BE2C (cell line): ENCODE measurements around the gene ERC1.
"Not testable (repeated sequence)": the region's sequence is repeated elsewhere in the genome, so short reads cannot be mapped to it uniquely, and the experiment has no call there.

ENCODE experiments used
- DNase-seq: peaks from one replicate; pipeline ENCODE4 v3.0.0-alpha.2; 2020
- H3K27me3 ChIP-seq: fragments of 250-450 bp; sonication (Bioruptor Pico); 2 replicates; pipeline ENCODE4 v1.5.1; 2020; ENCODE audit warnings: mild to moderate bottlenecking
- H3K36me3 ChIP-seq: fragments of 250-450 bp; sonication (Bioruptor Pico); 2 replicates; pipeline ENCODE4 v1.5.1; 2020; ENCODE audit warnings: mild to moderate bottlenecking
- H3K4me1 ChIP-seq: fragments of 250-450 bp; sonication (Bioruptor Pico); 2 replicates; pipeline ENCODE4 v1.5.1; 2020
- H3K4me3 ChIP-seq: 2 replicates; pipeline ENCODE4 v1.5.1; 2011; ENCODE audit warnings: low read depth, low read length
- H3K9me3 ChIP-seq: fragments of 250-450 bp; sonication (Bioruptor Pico); 2 replicates; pipeline ENCODE4 v1.5.1; 2020
- CTCF ChIP-seq: IDR thresholded peaks from 2 replicates; pipeline ENCODE4 v1.5.1; 2012; ENCODE audit warnings: mild to moderate bottlenecking, low read depth, low read length

Gene ERC1

GRCh38 chr12:1131811-1132224, 140.8 kb downstream of the ERC1 start:
- TF ChIP-seq CTCF: no peak
- H3K9me3 ChIP-seq: no peaks in the 10 kb centered on the region
- no peak for DNase-seq
- H3K36me3 ChIP-seq: no peaks in the 10 kb centered on the region
- H3K4me3 ChIP-seq: no peak overlapping the region
- no peaks in the 10 kb centered on the region for H3K4me1 ChIP-seq
- H3K27me3 ChIP-seq: no peaks in the 10 kb centered on the region

- Histone ChIP-seq H3K4me1 (no peaks in the 10 kb centered on the region), H3K36me3 (no peaks in the 10 kb centered on the region), H3K27me3 (no peaks in the 10 kb centered on the region), H3K9me3 (no peaks in the 10 kb centered on the region), H3K4me3 (no peak overlapping the region)
- no peak for TF ChIP-seq CTCF
- no peak for DNase-seq
Observed at GRCh38 chr12:1132311-1132710, 141.3 kb downstream of the ERC1 start.

- H3K4me3 ChIP-seq: no peak overlapping the region
- H3K4me1 ChIP-seq: no peaks in the 10 kb centered on the region
- DNase-seq: no peak
- H3K9me3 ChIP-seq: no peaks in the 10 kb centered on the region
- no peaks in the 10 kb centered on the region for H3K36me3 ChIP-seq
- H3K27me3 ChIP-seq: no peaks in the 10 kb centered on the region
- TF ChIP-seq CTCF: no peak
Observed at GRCh38 chr12:1138691-1139090, 147.7 kb downstream of the ERC1 start.

GRCh38 chr12:1146758-1147157, 155.7 kb downstream of the ERC1 start:
- not testable (repeated sequence) for H3K4me1 ChIP-seq, H3K9me3 ChIP-seq, H3K4me3 ChIP-seq, H3K36me3 ChIP-seq, H3K27me3 ChIP-seq, DNase-seq

- H3K4me1 ChIP-seq: no peaks in the 10 kb centered on the region
Observed at GRCh38 chr12:1147821-1148220, 156.8 kb downstream of the ERC1 start.

GRCh38 chr12:1157046-1157445, 166.0 kb downstream of the ERC1 start:
- H3K4me1 ChIP-seq: peaks cover 10% of the 10 kb centered on the region
- H3K36me3 ChIP-seq: no peaks in the 10 kb centered on the region; the same call in 1 of the 2 replicates
- no peak for DNase-seq
- no peak for TF ChIP-seq CTCF
- no peaks in the 10 kb centered on the region for H3K27me3 ChIP-seq
- no peak overlapping the region for H3K4me3 ChIP-seq
- no peaks in the 10 kb centered on the region for H3K9me3 ChIP-seq

More at GRCh38 chr12:1147821-1148220, 156.8 kb downstream of the ERC1 start:
- Histone ChIP-seq H3K27me3 (no peaks in the 10 kb centered on the region), H3K4me3 (no peak overlapping the region), H3K36me3 (no peaks in the 10 kb centered on the region), H3K9me3 (no peaks in the 10 kb centered on the region)
- no peak for TF ChIP-seq CTCF
- no peak for DNase-seq

- Histone ChIP-seq H3K36me3 (no peaks in the 10 kb centered on the region; the same call in 1 of the 2 replicates), H3K4me3 (no peak overlapping the region), H3K27me3 (no peaks in the 10 kb centered on the region), H3K4me1 (peaks cover 11% of the 10 kb centered on the region), H3K9me3 (no peaks in the 10 kb centered on the region)
- no peak for DNase-seq
- no peak for TF ChIP-seq CTCF
Observed at GRCh38 chr12:1161197-1161596, 170.2 kb downstream of the ERC1 start.
